HFFc6 (cell line): ENCODE measurements around the gene CRP. TPM values are rescaled to one million over a fixed set of nuclear protein-coding genes. Genes with fewer than 3 reads are reported as not detected.

ENCODE experiments used
- DNase-seq: peaks from one replicate; pipeline ENCODE4 v3.0.0-alpha.2; 2018
- H3K27ac Mint-ChIP-seq: 2 replicates; pipeline ENCODE4 v1.8.0; 2020; ENCODE audit warnings: mild to moderate bottlenecking, mixed read lengths
- H3K27me3 Mint-ChIP-seq: 2 replicates; pipeline ENCODE4 v1.8.0; 2021; ENCODE audit warnings: mild to moderate bottlenecking, moderate library complexity, mixed read lengths; ENCODE audit not compliant: insufficient read depth
- H3K36me3 Mint-ChIP-seq: 2 replicates; pipeline ENCODE4 v1.8.0; 2021; ENCODE audit warnings: low read depth, mixed read lengths
- H3K4me1 Mint-ChIP-seq: 2 replicates; pipeline ENCODE4 v1.8.0; 2020; ENCODE audit warnings: low read depth, mixed read lengths
- H3K4me3 Mint-ChIP-seq: 2 replicates; pipeline ENCODE4 v1.8.0; 2020; ENCODE audit warnings: mild to moderate bottlenecking, moderate library complexity, mixed read lengths
- H3K9me3 Mint-ChIP-seq: 2 replicates; pipeline ENCODE4 v1.8.0; 2020; ENCODE audit warnings: mild to moderate bottlenecking, mixed read lengths
- total RNA-seq, 6 experiments: library from RNA; stranded (reverse); fragmentation: NEBNext Ultra II Directional; extraction: Animal tissue kit (Norgen Biotek cat#: 25700); gene quantifications; 2 replicates in 1 of 6; 3 replicates in 5 of 6; pipeline ENCODE4 v1.2.3, GENCODE V29; 2021
- TF ChIP-seq, protein P1 (sequence below): fragments of 200-600 bp; sonication (generic); IDR thresholded peaks from 2 replicates; pipeline ENCODE4 v1.5.0; 2021; ENCODE audit warnings: antibody characterized with exemption, mild to moderate bottlenecking

CRP gene
- total RNA-seq, 6 experiments from 2014 or later: not detected

DNA sequence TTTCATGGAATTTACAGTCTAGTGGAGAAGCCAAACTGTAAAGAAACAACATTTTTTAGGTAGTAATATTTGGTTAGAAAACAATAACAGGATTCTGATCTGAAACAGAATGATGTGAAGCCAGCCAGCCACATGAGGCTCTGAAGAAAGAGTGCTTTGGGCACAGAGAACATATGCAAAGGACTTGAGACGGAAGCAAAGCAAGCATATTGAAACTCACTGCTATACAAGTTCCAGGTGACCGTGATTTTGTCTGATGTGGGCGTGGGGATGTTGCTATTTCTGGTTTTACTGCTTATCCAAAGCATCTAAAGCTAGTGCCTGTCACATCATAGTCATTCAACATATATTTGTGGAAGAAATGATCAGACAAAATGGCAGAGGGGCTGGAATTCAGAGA lies 14.7 kb downstream of the CRP start:
- peaks cover 22% of the 10 kb centered on the region; the same call in 1 of the 2 replicates for H3K4me1 Mint-ChIP-seq
- no peaks in the 10 kb centered on the region for H3K27me3 Mint-ChIP-seq
- TF ChIP-seq, protein P1, sequence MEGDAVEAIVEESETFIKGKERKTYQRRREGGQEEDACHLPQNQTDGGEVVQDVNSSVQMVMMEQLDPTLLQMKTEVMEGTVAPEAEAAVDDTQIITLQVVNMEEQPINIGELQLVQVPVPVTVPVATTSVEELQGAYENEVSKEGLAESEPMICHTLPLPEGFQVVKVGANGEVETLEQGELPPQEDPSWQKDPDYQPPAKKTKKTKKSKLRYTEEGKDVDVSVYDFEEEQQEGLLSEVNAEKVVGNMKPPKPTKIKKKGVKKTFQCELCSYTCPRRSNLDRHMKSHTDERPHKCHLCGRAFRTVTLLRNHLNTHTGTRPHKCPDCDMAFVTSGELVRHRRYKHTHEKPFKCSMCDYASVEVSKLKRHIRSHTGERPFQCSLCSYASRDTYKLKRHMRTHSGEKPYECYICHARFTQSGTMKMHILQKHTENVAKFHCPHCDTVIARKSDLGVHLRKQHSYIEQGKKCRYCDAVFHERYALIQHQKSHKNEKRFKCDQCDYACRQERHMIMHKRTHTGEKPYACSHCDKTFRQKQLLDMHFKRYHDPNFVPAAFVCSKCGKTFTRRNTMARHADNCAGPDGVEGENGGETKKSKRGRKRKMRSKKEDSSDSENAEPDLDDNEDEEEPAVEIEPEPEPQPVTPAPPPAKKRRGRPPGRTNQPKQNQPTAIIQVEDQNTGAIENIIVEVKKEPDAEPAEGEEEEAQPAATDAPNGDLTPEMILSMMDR: no peak
- no peak overlapping the region; the same call in 1 of the 2 replicates for H3K4me3 Mint-ChIP-seq
- no peaks in the 10 kb centered on the region for H3K36me3 Mint-ChIP-seq
- no peak overlapping the region for H3K27ac Mint-ChIP-seq
- H3K9me3 Mint-ChIP-seq: no peaks in the 10 kb centered on the region
- DNase-seq: no peak

GRCh38 chr1:159699246-159699645 lies 15.1 kb downstream of the CRP start:
- H3K4me1 Mint-ChIP-seq: peaks cover 22% of the 10 kb centered on the region; the same call in 1 of the 2 replicates
- no peak for DNase-seq
- no peak overlapping the region for H3K4me3 Mint-ChIP-seq
- H3K36me3 Mint-ChIP-seq: no peaks in the 10 kb centered on the region
- H3K27ac Mint-ChIP-seq: no peak overlapping the region
- TF ChIP-seq, protein P1: no peak
- H3K9me3 Mint-ChIP-seq: no peaks in the 10 kb centered on the region
- no peaks in the 10 kb centered on the region for H3K27me3 Mint-ChIP-seq

GRCh38 chr1:159687511-159687910 lies 26.9 kb downstream of the CRP start:
- Mint-ChIP-seq H3K27ac (no peak overlapping the region), H3K27me3 (peaks cover 2% of the 10 kb centered on the region; the same call in 1 of the 2 replicates), H3K4me1 (peaks cover 30% of the 10 kb centered on the region; the same call in 1 of the 2 replicates), H3K9me3 (no peaks in the 10 kb centered on the region), H3K36me3 (no peaks in the 10 kb centered on the region), H3K4me3 (no peak overlapping the region)
- TF ChIP-seq, protein P1: no peak
- DNase-seq: no peak

DNA sequence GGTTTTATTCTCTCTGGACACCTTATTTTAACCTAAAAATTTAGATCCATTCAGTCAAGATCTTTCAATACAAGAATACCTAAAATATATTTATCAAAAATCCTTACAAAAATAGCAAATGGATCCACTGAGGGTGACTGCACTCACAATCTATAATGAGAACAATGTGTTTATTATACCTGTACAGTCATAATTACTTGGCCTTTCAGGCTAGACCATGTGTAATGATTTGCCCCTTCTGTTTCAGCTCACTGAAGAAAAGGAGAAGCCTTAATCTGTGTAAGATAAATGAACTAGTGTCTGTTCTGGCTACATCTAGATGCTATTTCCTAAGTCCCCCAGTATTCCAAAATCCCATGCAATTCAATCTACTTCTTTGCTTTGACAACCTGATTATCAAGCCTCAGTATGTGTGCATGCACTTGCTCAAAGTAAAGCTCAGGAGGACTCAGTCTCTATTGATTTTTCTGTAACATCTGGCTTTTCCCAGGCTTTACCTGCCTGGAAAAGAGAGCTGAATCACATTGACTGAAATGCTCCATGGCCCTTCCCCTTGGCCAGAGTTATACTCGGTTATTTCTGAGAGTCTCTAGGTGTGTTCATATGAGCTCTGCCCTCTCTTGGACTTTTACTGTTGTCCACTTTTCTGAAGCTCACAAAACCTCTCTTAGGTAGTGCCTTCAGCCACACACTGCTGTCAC lies 27.6 kb downstream of the CRP start:
- Mint-ChIP-seq H3K9me3 (peaks cover 6% of the 10 kb centered on the region; the same call in 1 of the 2 replicates), H3K27me3 (peaks cover 2% of the 10 kb centered on the region; the same call in 1 of the 2 replicates), H3K27ac (no peak overlapping the region), H3K4me3 (no peak overlapping the region), H3K36me3 (no peaks in the 10 kb centered on the region; the same call in 1 of the 2 replicates), H3K4me1 (peaks cover 25% of the 10 kb centered on the region; the same call in 1 of the 2 replicates)
- TF ChIP-seq, protein P1: no peak
- no peak for DNase-seq

- Mint-ChIP-seq H3K36me3 (no peaks in the 10 kb centered on the region; the same call in 1 of the 2 replicates), H3K4me1 (peaks cover 61% of the 10 kb centered on the region; the same call in 1 of the 2 replicates), H3K27me3 (peaks cover 2% of the 10 kb centered on the region; the same call in 1 of the 2 replicates), H3K4me3 (no peak overlapping the region), H3K9me3 (peaks cover 9% of the 10 kb centered on the region; the same call in 1 of the 2 replicates), H3K27ac (no peak overlapping the region)
- TF ChIP-seq, protein P1: no peak
- no peak for DNase-seq
Measured at GRCh38 chr1:159678939-159679338, 35.5 kb downstream of the CRP start.
